ENCODE data around the gene TAGLN2. TPM values are rescaled to one million over a fixed set of nuclear protein-coding genes. Genes with fewer than 3 reads are reported as not detected.

TAGLN2 gene
- total RNA-seq, 1 experiment from 2014 or later: 66.9 TPM

DNA sequence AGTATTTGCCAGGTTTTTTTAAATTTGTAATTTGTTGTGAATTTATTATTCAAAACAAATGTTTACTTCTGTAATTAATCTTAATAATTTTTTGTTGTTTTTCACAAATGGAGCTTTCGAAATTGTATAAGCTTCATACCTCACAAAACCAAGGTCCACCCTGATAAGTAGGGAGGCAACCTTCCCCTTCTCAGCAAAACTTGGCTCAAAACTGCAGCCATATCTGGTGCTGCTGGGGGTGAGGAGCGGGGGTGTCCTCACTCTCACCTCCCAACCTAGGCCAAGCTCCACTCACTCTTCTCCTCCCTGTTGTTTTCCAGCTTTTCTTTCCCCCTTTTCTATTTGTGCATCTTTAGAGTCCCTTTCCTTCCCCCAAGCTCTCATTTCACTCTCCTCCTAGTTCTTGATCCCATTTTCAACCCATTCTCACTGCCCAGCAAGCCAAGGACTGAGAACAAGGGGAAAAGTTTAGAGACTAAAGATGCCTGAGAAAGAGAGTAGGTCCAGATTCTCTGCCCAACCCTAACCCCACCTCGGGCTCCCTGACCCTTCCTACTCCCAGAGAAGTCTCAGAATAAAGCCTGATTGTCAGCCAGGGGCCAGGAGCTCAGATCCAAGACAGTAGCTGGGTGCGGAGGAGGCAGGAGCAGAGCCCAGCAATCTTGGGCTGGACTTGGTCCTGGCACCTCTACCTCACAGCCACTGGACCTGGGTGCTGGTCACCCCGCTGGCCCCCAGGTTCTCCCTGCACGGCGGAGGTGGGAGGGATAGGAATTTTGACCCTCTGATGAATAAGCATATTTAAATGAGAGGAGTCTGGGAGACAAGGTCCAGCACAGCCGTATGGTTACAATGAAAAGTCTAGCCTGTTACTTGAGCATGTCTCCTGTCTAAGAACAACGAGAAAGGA lies 17.0 kb downstream of the TAGLN2 start:
- Mint-ChIP-seq H3K36me3 (peaks cover 5% of the 10 kb centered on the region; the same call in 1 of the 2 replicates), H3K4me3 (no peak overlapping the region), H3K9me3 (peaks cover 12% of the 10 kb centered on the region), H3K27me3 (ENCODE audit: low read depth) (peaks cover 5% of the 10 kb centered on the region; the same call in 1 of the 2 replicates), H3K4me1 (peaks cover 35% of the 10 kb centered on the region), H3K27ac (no peak overlapping the region)
- ATAC-seq (no peak), DNase-seq (ENCODE audit: low spot score) (no peak)
- TF ChIP-seq IRF1 (CRISPR knock-in tag; IDR thresholded peaks at IDR 0.05) (no peak), ZNF671 (CRISPR knock-in tag; IDR thresholded peaks at IDR 0.05) (no peak), USF1 (CRISPR knock-in tag; IDR thresholded peaks at IDR 0.05) (no peak), IRF2 (CRISPR knock-in tag; IDR thresholded peaks at IDR 0.05; ENCODE audit: borderline replicate concordance, low read depth) (no peak), ELF4 (CRISPR knock-in tag; IDR thresholded peaks at IDR 0.05; ENCODE audit: low read depth) (no peak), MXD4 (CRISPR knock-in tag; IDR thresholded peaks at IDR 0.05; ENCODE audit: borderline replicate concordance) (no peak), MAX (CRISPR knock-in tag; IDR thresholded peaks at IDR 0.05) (no peak), NFE2L1 (CRISPR knock-in tag; IDR thresholded peaks at IDR 0.05) (no peak), E2F4 (CRISPR knock-in tag; IDR thresholded peaks at IDR 0.05; ENCODE audit: borderline replicate concordance, low read depth) (no peak), NFYB (CRISPR knock-in tag; conservative IDR thresholded peaks at IDR 0.05; ENCODE audit: low read depth) (no peak), ERG (CRISPR knock-in tag; IDR thresholded peaks at IDR 0.05) (no peak), JUN (CRISPR knock-in tag; IDR thresholded peaks at IDR 0.05) (no peak), ATF3 (CRISPR knock-in tag; conservative IDR thresholded peaks at IDR 0.05) (no peak), ZNF232 (CRISPR knock-in tag; IDR thresholded peaks at IDR 0.05) (no peak)
- TF ChIP-seq, protein P1, sequence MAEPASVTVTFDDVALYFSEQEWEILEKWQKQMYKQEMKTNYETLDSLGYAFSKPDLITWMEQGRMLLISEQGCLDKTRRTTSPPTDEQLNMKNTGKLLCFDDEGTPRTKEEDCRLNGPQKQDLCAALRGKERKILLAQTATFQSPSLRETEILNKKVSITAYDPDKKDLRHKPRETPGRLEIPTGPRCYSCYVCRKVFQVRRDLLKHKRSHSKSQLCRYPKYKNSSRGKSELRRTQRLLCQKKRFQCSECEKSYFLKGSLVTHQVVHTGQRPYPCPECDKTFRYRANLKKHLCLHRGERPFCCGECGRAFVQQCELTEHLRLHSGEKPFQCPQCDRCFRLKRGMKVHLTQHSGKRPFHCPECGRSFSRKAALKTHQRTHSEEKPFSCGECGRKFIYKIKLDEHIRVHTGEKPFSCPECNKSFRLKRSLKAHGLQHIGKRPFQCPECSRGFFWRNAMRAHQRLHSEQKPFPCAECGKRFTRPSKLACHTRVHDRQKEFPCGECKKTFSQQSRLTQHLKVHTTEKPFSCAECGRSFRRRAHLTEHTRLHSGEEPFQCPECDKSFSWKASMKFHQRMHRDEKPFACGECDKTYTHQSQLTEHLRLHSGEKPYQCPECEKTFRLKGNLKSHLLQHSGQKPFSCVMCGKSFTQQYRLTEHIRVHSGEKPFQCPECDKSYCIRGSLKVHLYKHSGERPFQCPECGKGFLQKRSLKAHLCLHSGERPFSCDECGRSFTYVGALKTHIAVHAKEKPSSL (CRISPR knock-in tag; conservative IDR thresholded peaks at IDR 0.05): no peak
- TF ChIP-seq, protein P2, sequence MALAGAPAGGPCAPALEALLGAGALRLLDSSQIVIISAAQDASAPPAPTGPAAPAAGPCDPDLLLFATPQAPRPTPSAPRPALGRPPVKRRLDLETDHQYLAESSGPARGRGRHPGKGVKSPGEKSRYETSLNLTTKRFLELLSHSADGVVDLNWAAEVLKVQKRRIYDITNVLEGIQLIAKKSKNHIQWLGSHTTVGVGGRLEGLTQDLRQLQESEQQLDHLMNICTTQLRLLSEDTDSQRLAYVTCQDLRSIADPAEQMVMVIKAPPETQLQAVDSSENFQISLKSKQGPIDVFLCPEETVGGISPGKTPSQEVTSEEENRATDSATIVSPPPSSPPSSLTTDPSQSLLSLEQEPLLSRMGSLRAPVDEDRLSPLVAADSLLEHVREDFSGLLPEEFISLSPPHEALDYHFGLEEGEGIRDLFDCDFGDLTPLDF (CRISPR knock-in tag; IDR thresholded peaks at IDR 0.05): no peak
- POLR2A ChIA-PET: no interaction called here
- CTCF ChIA-PET: interaction anchor here (2.5 kb wide), 1 partner anchor 99 kb away, joined by 9 read pairs; no protein-coding TSS in a partner anchor
